GM18498 (cell line): ENCODE measurements around the gene EFEMP2.

Experiments
- ATAC-seq: cut with Tn5 transposase; IDR thresholded peaks from one replicate; pipeline ENCODE4 v1.9.1; 2021; ENCODE audit warnings: mild to moderate bottlenecking, moderate library complexity; ENCODE audit not compliant: unreplicated experiment

The EFEMP2 gene

GRCh38 chr11:65885808-65886536 is 13.4 kb upstream of the EFEMP2 start:
- ATAC-seq: no peak

- no peak for ATAC-seq
Observed at GRCh38 chr11:65885231-65885630, 12.6 kb upstream of the EFEMP2 start.

GRCh38 chr11:65884716-65885092 is 12.1 kb upstream of the EFEMP2 start:
- ATAC-seq: peak; percentile 31

GRCh38 chr11:65883786-65884715 is 11.5 kb upstream of the EFEMP2 start:
- ATAC-seq: no peak

GRCh38 chr11:65883058-65883761 is 10.6 kb upstream of the EFEMP2 start:
- no peak for ATAC-seq

GRCh38 chr11:65882120-65883057 is 9.8 kb upstream of the EFEMP2 start:
- no peak for ATAC-seq

- ATAC-seq: no peak
Observed at GRCh38 chr11:65880844-65881421, 8.3 kb upstream of the EFEMP2 start.

- ATAC-seq: no peak
Observed at GRCh38 chr11:65880027-65880426, 7.4 kb upstream of the EFEMP2 start.

GRCh38 chr11:65879617-65880016 is 7.0 kb upstream of the EFEMP2 start, which contains the start of gene CTSW:
Gene CTSW, plus strand, starts transcription at chr11:65879837. Its CDS starts 18 bp downstream, at chr11:65879855.
- ATAC-seq: no peak

- ATAC-seq: peak; percentile 86
Observed at GRCh38 chr11:65873318-65874156, 937 bp upstream of the EFEMP2 start.

GRCh38 chr11:65871811-65872548 is 620 bp downstream of the EFEMP2 start:
- ATAC-seq: no peak

- no peak for ATAC-seq
Observed at GRCh38 chr11:65870706-65871681, 1.6 kb downstream of the EFEMP2 start.

- ATAC-seq: no peak
Observed at GRCh38 chr11:65870307-65870658, 2.3 kb downstream of the EFEMP2 start.

GRCh38 chr11:65869643-65870306 is 2.8 kb downstream of the EFEMP2 start:
- no peak for ATAC-seq

- ATAC-seq: no peak
Observed at GRCh38 chr11:65868907-65869306, 3.7 kb downstream of the EFEMP2 start.

GRCh38 chr11:65868076-65868667 is 4.4 kb downstream of the EFEMP2 start:
- ATAC-seq: no peak
